GM12801 (cell line): Measurements from ENCODE around the gene B4GALNT4.

Experiments
- TF ChIP-seq, protein P1 (sequence below): IDR thresholded peaks from one replicate; pipeline ENCODE4 v1.5.1; 2011; ENCODE audit warnings: control low read depth; ENCODE audit not compliant: insufficient read length; ENCODE audit errors: extremely low read depth

Gene B4GALNT4

GRCh38 chr11:356610-357009, 12.7 kb upstream of the B4GALNT4 start:
- TF ChIP-seq, protein P1, sequence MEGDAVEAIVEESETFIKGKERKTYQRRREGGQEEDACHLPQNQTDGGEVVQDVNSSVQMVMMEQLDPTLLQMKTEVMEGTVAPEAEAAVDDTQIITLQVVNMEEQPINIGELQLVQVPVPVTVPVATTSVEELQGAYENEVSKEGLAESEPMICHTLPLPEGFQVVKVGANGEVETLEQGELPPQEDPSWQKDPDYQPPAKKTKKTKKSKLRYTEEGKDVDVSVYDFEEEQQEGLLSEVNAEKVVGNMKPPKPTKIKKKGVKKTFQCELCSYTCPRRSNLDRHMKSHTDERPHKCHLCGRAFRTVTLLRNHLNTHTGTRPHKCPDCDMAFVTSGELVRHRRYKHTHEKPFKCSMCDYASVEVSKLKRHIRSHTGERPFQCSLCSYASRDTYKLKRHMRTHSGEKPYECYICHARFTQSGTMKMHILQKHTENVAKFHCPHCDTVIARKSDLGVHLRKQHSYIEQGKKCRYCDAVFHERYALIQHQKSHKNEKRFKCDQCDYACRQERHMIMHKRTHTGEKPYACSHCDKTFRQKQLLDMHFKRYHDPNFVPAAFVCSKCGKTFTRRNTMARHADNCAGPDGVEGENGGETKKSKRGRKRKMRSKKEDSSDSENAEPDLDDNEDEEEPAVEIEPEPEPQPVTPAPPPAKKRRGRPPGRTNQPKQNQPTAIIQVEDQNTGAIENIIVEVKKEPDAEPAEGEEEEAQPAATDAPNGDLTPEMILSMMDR, result no peak

GRCh38 chr11:357582-357981, 11.7 kb upstream of the B4GALNT4 start:
- TF ChIP-seq, protein P1, result no peak

- TF ChIP-seq, protein P1, result no peak
These were observed 11.0 kb upstream of the B4GALNT4 start for GRCh38 chr11:358129-358800.

- TF ChIP-seq, protein P1, result no peak
These were observed 10.1 kb upstream of the B4GALNT4 start for GRCh38 chr11:359181-359714.

DNA sequence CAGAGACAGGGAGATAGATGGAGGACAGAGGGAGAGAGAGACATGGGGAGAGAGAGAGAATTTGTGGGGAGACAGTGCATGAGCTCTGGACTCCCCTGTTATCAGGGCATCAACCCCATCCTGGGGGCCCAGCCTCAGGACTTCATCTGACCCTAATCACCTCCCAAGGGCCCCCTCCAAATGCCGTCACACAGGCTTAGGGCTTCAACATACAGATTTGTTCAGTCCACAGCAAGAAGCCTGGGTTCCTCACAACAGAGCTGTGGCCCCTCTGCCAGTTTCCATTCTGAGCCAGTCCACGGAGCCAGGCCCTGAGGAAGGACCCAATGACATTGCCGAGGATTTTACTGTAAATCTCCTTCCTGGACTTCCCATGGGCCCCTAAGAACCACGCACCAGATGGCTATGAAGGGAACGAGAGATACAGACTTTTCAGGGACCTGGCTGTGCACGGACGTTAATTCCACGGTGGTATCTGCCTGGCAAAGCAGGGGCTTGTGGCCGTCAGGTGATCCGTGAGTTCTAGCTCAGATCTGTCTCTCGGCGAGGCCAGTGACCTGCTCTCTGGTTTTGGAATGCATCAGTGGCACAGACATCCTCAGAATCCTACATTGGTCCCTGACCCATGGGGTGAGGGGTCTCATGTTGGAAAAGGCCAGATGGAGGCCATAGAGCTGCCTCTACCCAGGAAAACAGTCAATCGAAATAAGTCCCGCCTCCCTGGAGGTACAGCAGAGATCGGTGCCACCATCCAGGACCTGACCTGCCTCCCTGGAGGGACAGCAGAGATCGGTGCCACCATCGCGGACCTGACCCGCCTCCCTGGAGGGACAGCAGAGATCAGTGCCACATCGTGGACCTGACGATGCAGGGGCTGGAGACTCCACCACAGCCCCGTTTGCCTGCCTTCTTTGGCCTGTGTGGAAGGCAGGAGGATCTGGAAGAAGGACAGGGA, 8.7 kb upstream of the B4GALNT4 start:
- TF ChIP-seq, protein P1, result no peak

GRCh38 chr11:362642-363442, 6.5 kb upstream of the B4GALNT4 start:
- TF ChIP-seq, protein P1, result no peak
